Liver (tissue), 3 donors: Measurements from ENCODE around the gene VDAC1.

Experiments used
- ATF3 ChIP-seq: IDR thresholded peaks from 2 replicates; pipeline ENCODE4 v1.6.1; 2016; ENCODE audit warnings: antibody characterized with exemption
- CTCF ChIP-seq: fragments of 150-350 bp; IDR thresholded peaks from 2 replicates; pipeline ENCODE4 v1.5.1; 2017; ENCODE audit warnings: improper control_type of control experiment, low read depth, low read length; ENCODE audit not compliant: missing input control
- EGR1 ChIP-seq, 2 donors: IDR thresholded peaks; 2 replicates each; pipeline ENCODE4 v1.6.1; 2016 to 2018; ENCODE audit warnings: antibody characterized with exemption in 2 of 2, low read depth in 2 of 2
- GABPA ChIP-seq, 2 donors: IDR thresholded peaks in 1 of 2; conservative IDR thresholded peaks in 1 of 2; 2 replicates each; pipeline ENCODE4 v1.6.1; 2016; ENCODE audit warnings: antibody characterized with exemption in 2 of 2, mild to moderate bottlenecking in 1 of 2, moderate library complexity in 1 of 2
- HNF4A ChIP-seq, 2 donors: conservative IDR thresholded peaks; 2 replicates each; pipeline ENCODE4 v1.6.1; 2016; ENCODE audit warnings: antibody characterized with exemption in 2 of 2, mild to moderate bottlenecking in 2 of 2
- JUND ChIP-seq, 2 donors: IDR thresholded peaks; 2 replicates each; pipeline ENCODE4 v1.6.1; 2016; ENCODE audit warnings: antibody characterized with exemption in 2 of 2
- RAD21 ChIP-seq, 2 donors: IDR thresholded peaks; 2 replicates each; pipeline ENCODE4 v1.6.1; 2016; ENCODE audit warnings: antibody characterized with exemption in 2 of 2, mild to moderate bottlenecking in 2 of 2
- RXRA ChIP-seq, 2 donors: IDR thresholded peaks; 2 replicates each; pipeline ENCODE4 v1.6.1; 2017 to 2018; ENCODE audit warnings: antibody characterized with exemption in 2 of 2, mild to moderate bottlenecking in 1 of 2
- SP1 ChIP-seq: IDR thresholded peaks from 2 replicates; pipeline ENCODE4 v1.6.1; 2018; ENCODE audit warnings: antibody characterized with exemption, mild to moderate bottlenecking
- TAF1 ChIP-seq: conservative IDR thresholded peaks from 2 replicates; pipeline ENCODE4 v1.6.1; 2016; ENCODE audit warnings: antibody characterized with exemption, mild to moderate bottlenecking
- YY1 ChIP-seq: IDR thresholded peaks from 2 replicates; pipeline ENCODE4 v1.6.1; 2016; ENCODE audit warnings: antibody characterized with exemption, mild to moderate bottlenecking
- TF ChIP-seq, protein P1 (sequence below): IDR thresholded peaks from 2 replicates; pipeline ENCODE4 v1.6.1; 2016; ENCODE audit warnings: antibody characterized with exemption
- TF ChIP-seq, protein P2 (sequence below): IDR thresholded peaks from 2 replicates; pipeline ENCODE4 v1.6.1; 2016; ENCODE audit warnings: antibody characterized with exemption, mild to moderate bottlenecking
- TF ChIP-seq, protein P3 (sequence below): IDR thresholded peaks from 2 replicates; pipeline ENCODE4 v1.6.1; 2016; ENCODE audit warnings: antibody characterized with exemption
- donor health status: healthy.
- donor health status: healthy.

- TF ChIP-seq, protein P1, sequence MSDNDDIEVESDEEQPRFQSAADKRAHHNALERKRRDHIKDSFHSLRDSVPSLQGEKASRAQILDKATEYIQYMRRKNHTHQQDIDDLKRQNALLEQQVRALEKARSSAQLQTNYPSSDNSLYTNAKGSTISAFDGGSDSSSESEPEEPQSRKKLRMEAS: no peak
- TF ChIP-seq EGR1 (IDR thresholded peaks at IDR 0.05; ENCODE audit: low read depth in 2 of 2) (no peak), YY1 (no peak), CTCF (no peak), ATF3 (no peak), SP1 (no peak), TAF1 (no peak), RAD21 (IDR thresholded peaks at IDR 0.05) (no peak), GABPA (IDR thresholded peaks at IDR 0.05 in 1 of 2, conservative IDR thresholded peaks at IDR 0.05 in 1 of 2) (no peak), RXRA (IDR thresholded peaks at IDR 0.05) (no peak), JUND (IDR thresholded peaks at IDR 0.05) (no peak), HNF4A (conservative IDR thresholded peaks at IDR 0.05) (no peak)
- TF ChIP-seq, protein P2, sequence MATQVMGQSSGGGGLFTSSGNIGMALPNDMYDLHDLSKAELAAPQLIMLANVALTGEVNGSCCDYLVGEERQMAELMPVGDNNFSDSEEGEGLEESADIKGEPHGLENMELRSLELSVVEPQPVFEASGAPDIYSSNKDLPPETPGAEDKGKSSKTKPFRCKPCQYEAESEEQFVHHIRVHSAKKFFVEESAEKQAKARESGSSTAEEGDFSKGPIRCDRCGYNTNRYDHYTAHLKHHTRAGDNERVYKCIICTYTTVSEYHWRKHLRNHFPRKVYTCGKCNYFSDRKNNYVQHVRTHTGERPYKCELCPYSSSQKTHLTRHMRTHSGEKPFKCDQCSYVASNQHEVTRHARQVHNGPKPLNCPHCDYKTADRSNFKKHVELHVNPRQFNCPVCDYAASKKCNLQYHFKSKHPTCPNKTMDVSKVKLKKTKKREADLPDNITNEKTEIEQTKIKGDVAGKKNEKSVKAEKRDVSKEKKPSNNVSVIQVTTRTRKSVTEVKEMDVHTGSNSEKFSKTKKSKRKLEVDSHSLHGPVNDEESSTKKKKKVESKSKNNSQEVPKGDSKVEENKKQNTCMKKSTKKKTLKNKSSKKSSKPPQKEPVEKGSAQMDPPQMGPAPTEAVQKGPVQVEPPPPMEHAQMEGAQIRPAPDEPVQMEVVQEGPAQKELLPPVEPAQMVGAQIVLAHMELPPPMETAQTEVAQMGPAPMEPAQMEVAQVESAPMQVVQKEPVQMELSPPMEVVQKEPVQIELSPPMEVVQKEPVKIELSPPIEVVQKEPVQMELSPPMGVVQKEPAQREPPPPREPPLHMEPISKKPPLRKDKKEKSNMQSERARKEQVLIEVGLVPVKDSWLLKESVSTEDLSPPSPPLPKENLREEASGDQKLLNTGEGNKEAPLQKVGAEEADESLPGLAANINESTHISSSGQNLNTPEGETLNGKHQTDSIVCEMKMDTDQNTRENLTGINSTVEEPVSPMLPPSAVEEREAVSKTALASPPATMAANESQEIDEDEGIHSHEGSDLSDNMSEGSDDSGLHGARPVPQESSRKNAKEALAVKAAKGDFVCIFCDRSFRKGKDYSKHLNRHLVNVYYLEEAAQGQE: no peak
- TF ChIP-seq, protein P3, sequence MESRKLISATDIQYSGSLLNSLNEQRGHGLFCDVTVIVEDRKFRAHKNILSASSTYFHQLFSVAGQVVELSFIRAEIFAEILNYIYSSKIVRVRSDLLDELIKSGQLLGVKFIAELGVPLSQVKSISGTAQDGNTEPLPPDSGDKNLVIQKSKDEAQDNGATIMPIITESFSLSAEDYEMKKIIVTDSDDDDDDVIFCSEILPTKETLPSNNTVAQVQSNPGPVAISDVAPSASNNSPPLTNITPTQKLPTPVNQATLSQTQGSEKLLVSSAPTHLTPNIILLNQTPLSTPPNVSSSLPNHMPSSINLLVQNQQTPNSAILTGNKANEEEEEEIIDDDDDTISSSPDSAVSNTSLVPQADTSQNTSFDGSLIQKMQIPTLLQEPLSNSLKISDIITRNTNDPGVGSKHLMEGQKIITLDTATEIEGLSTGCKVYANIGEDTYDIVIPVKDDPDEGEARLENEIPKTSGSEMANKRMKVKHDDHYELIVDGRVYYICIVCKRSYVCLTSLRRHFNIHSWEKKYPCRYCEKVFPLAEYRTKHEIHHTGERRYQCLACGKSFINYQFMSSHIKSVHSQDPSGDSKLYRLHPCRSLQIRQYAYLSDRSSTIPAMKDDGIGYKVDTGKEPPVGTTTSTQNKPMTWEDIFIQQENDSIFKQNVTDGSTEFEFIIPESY: no peak
These were observed 48.6 kb upstream of the VDAC1 start for GRCh38 chr5:134053314-134053839.
